Gastrocnemius medialis (tissue), 4 donors: ENCODE data around the gene CYFIP2. TPM values are rescaled to one million over a fixed set of nuclear protein-coding genes. Genes with fewer than 3 reads are reported as not detected.

Experiments
- ATAC-seq, 2 donors: fragments of 150-250 bp; one replicate each; pipeline ENCODE4 v1.9.1; 2016
- DNase-seq, 2 donors: peaks; one replicate each; pipeline ENCODE4 v3.0.0-alpha.2; 2019
- H3K27ac ChIP-seq, 4 donors: fragments of 200-600 bp; sonication (generic); 1 replicate in 1 of 4; 2 replicates in 3 of 4; pipeline ENCODE4 v1.5.1; 2016 to 2018; ENCODE audit warnings: mild to moderate bottlenecking in 2 of 4, moderate library complexity in 1 of 4
- H3K27me3 ChIP-seq, 3 donors: fragments of 200-600 bp; sonication (generic) in 2 of 3; 1 replicate in 1 of 3; 2 replicates in 2 of 3; pipeline versions ENCODE4 v1.5.1 to v1.6.0; 2016 to 2019; ENCODE audit warnings: mild to moderate bottlenecking in 1 of 3, moderate library complexity in 1 of 3
- H3K36me3 ChIP-seq, 2 donors: fragments of 200-600 bp; sonication (generic) in 1 of 2; one replicate each; pipeline ENCODE4 v1.5.1; 2017 to 2018
- H3K4me1 ChIP-seq, 2 donors: fragments of 200-600 bp; sonication (generic) in 1 of 2; one replicate each; pipeline ENCODE4 v1.5.1; 2016 to 2017; ENCODE audit warnings: mild to moderate bottlenecking in 2 of 2
- H3K4me3 ChIP-seq, 4 donors: fragments of 200-600 bp; sonication (generic) in 3 of 4; 1 replicate in 1 of 4; 2 replicates in 3 of 4; pipeline ENCODE4 v1.5.1; 2016 to 2019; ENCODE audit warnings: mild to moderate bottlenecking in 2 of 4
- H3K9me3 ChIP-seq, 3 donors: fragments of 200-600 bp; sonication (generic) in 2 of 3; 1 replicate in 1 of 3; 2 replicates in 2 of 3; pipeline ENCODE4 v1.5.1; 2016 to 2019
- POLR2A ChIP-seq, 2 donors: fragments of 450-650 bp; IDR thresholded peaks; one replicate each; pipeline ENCODE4 v1.6.1; 2017; ENCODE audit warnings: antibody characterized with exemption in 2 of 2, mild to moderate bottlenecking in 2 of 2, moderate library complexity in 2 of 2
- in situ Hi-C, 4 donors: fragments of 200-750 bp; cut with MboI; loops; one replicate each; pipeline versions ENCODE4 v1.15.0 to v1.8.0; 2017; ENCODE audit warnings: low sequenced_read_pairs in 4 of 4
- intact Hi-C: fragments of 100-400 bp; cut with DNase I; formaldehyde crosslinking; loops from one replicate; pipeline ENCODE4 v1.15.1; 2023; ENCODE audit warnings: low total_unique reads
- total RNA-seq, 4 donors: library from RNA; depleted of rRNA; stranded (reverse); fragments of >200 nt; gene quantifications; one replicate each; pipeline versions ENCODE4 v1.1.0 to v1.2.3, GENCODE V29; 2016
- TF ChIP-seq, protein P1 (sequence below), 5 experiments: fragments of 450-650 bp in 3 of 5; fragments of 200-600 bp in 2 of 5; sonication (generic) in 2 of 5; IDR thresholded peaks in 4 of 5; conservative IDR thresholded peaks in 1 of 5; 1 replicate in 4 of 5; 2 replicates in 1 of 5; pipeline ENCODE4 v1.5.1; 2016 to 2019; ENCODE audit warnings: antibody characterized with exemption in 5 of 5, mild to moderate bottlenecking in 3 of 5, moderate library complexity in 3 of 5

CYFIP2 gene
- total RNA-seq, 4 donors from 2014 or later, result 5.9 to 15.5 (median 10.7) TPM

- in situ Hi-C loops (no loop called here), intact Hi-C loops (no loop called here)
- no peaks in the 10 kb centered on the region for H3K9me3 ChIP-seq
- H3K27me3 ChIP-seq, result no peaks in the 10 kb centered on the region
- no peaks in the 10 kb centered on the region for H3K4me1 ChIP-seq
- TF ChIP-seq, protein P1, sequence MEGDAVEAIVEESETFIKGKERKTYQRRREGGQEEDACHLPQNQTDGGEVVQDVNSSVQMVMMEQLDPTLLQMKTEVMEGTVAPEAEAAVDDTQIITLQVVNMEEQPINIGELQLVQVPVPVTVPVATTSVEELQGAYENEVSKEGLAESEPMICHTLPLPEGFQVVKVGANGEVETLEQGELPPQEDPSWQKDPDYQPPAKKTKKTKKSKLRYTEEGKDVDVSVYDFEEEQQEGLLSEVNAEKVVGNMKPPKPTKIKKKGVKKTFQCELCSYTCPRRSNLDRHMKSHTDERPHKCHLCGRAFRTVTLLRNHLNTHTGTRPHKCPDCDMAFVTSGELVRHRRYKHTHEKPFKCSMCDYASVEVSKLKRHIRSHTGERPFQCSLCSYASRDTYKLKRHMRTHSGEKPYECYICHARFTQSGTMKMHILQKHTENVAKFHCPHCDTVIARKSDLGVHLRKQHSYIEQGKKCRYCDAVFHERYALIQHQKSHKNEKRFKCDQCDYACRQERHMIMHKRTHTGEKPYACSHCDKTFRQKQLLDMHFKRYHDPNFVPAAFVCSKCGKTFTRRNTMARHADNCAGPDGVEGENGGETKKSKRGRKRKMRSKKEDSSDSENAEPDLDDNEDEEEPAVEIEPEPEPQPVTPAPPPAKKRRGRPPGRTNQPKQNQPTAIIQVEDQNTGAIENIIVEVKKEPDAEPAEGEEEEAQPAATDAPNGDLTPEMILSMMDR (IDR thresholded peaks at IDR 0.05 in 4 of 5, conservative IDR thresholded peaks at IDR 0.05 in 1 of 5), result no peak
- TF ChIP-seq POLR2A (IDR thresholded peaks at IDR 0.05), result no peak
- DNase-seq (no peak), ATAC-seq (no peak)
- no peak overlapping the region for H3K27ac ChIP-seq
- no peaks in the 10 kb centered on the region for H3K36me3 ChIP-seq
- no peak overlapping the region for H3K4me3 ChIP-seq
These were observed 86.9 kb downstream of the CYFIP2 start for GRCh38 chr5:157352756-157353340.

DNA sequence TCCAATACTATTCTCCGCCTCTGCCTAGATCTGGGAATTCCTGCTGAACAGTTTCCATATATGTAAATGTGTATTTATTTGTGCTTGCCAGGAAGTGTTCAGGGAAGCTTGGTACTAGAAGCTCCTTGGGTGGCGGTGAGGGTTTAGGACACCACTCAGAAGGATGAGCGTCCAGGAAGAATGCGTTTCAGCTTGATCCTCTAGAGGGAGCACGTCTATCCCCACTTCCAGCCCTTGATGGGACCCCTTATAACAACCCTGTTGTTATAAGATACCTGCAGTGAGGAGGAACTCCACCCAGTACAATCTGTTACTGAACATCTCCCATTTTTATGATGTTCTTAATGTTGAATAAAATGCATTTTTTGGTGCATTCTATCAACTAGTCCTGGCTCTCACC lies 88.9 kb downstream of the CYFIP2 start:
- no peak overlapping the region for H3K27ac ChIP-seq
- DNase-seq, result no peak
- intact Hi-C loops, result no loop called here
- no peak for ATAC-seq
- H3K4me1 ChIP-seq, result no peaks in the 10 kb centered on the region
- H3K4me3 ChIP-seq, result no peak overlapping the region
- no peaks in the 10 kb centered on the region for H3K9me3 ChIP-seq
- in situ Hi-C loops, result no loop called here
- TF ChIP-seq, protein P1 (IDR thresholded peaks at IDR 0.05 in 4 of 5, conservative IDR thresholded peaks at IDR 0.05 in 1 of 5), result no peak
- TF ChIP-seq POLR2A (IDR thresholded peaks at IDR 0.05), result no peak
- no peaks in the 10 kb centered on the region for H3K36me3 ChIP-seq
- no peaks in the 10 kb centered on the region for H3K27me3 ChIP-seq

- DNase-seq, result no peak
- Histone ChIP-seq H3K27me3 (no peaks in the 10 kb centered on the region), H3K4me1 (no peaks in the 10 kb centered on the region), H3K9me3 (no peaks in the 10 kb centered on the region), H3K4me3 (no peak overlapping the region), H3K27ac (no peak overlapping the region), H3K36me3 (no peaks in the 10 kb centered on the region)
- no peak for ATAC-seq
- TF ChIP-seq, protein P1 (IDR thresholded peaks at IDR 0.05 in 4 of 5, conservative IDR thresholded peaks at IDR 0.05 in 1 of 5), result no peak
- no peak for TF ChIP-seq POLR2A (IDR thresholded peaks at IDR 0.05)
- intact Hi-C loops (no loop called here), in situ Hi-C loops (no loop called here)
These were observed 90.7 kb downstream of the CYFIP2 start for GRCh38 chr5:157356576-157356975.

DNA sequence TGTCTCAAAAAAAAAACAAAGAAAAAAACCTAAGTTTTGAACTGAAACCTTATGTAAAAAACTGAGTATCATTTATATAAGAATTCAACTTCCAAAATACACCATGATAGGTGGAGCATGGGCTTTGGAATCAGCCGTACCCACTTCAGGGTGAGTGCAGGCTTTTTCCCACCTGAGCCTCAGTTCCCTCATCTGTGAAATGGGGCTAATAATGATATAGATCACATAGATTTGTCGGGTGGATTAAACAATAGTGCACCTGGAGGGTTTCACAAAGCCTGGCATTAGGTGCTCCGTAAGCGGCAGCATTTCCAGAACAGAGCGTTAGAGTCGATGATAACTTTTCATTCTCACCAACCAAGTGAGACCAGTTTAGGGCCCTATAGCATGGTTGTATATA lies 91.9 kb downstream of the CYFIP2 start:
- Histone ChIP-seq H3K27ac (no peak overlapping the region), H3K4me1 (no peaks in the 10 kb centered on the region), H3K4me3 (no peak overlapping the region), H3K36me3 (no peaks in the 10 kb centered on the region), H3K9me3 (no peaks in the 10 kb centered on the region), H3K27me3 (no peaks in the 10 kb centered on the region)
- no peak for TF ChIP-seq POLR2A (IDR thresholded peaks at IDR 0.05)
- TF ChIP-seq, protein P1 (IDR thresholded peaks at IDR 0.05 in 4 of 5, conservative IDR thresholded peaks at IDR 0.05 in 1 of 5), result no peak
- intact Hi-C loops, result no loop called here
- in situ Hi-C loops, result no loop called here
- ATAC-seq (no peak), DNase-seq (no peak)

DNA sequence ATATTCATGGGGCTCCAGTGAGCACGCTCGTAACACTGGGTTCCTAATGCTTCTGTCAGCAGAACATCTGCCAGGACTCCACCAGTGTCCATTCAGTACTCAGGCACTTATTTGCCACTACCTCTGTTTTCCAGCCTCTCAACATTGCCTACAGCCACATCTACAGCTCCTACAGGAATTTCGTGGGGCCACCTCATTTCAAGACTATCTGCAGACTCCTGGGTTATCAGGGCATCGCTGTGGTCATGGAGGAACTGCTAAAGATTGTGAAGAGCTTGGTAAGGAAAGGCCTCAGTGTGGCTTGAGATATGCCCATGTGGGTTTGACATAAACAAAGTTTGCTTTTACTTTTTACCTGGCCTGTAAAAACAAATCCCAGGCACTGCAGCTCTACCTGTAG lies 92.9 kb downstream of the CYFIP2 start:
- Histone ChIP-seq H3K4me3 (no peak overlapping the region), H3K27ac (no peak overlapping the region), H3K36me3 (no peaks in the 10 kb centered on the region), H3K4me1 (no peaks in the 10 kb centered on the region), H3K9me3 (no peaks in the 10 kb centered on the region), H3K27me3 (no peaks in the 10 kb centered on the region)
- intact Hi-C loops, result no loop called here
- DNase-seq (no peak), ATAC-seq (no peak)
- in situ Hi-C loops, result no loop called here
- TF ChIP-seq, protein P1 (IDR thresholded peaks at IDR 0.05 in 4 of 5, conservative IDR thresholded peaks at IDR 0.05 in 1 of 5), result no peak
